ENCODE measurements around the gene PRDM16.

Gene PRDM16

GRCh38 chr1:3481046-3481445, 412.0 kb downstream of the PRDM16 start:
- TF ChIP-seq, protein P1, sequence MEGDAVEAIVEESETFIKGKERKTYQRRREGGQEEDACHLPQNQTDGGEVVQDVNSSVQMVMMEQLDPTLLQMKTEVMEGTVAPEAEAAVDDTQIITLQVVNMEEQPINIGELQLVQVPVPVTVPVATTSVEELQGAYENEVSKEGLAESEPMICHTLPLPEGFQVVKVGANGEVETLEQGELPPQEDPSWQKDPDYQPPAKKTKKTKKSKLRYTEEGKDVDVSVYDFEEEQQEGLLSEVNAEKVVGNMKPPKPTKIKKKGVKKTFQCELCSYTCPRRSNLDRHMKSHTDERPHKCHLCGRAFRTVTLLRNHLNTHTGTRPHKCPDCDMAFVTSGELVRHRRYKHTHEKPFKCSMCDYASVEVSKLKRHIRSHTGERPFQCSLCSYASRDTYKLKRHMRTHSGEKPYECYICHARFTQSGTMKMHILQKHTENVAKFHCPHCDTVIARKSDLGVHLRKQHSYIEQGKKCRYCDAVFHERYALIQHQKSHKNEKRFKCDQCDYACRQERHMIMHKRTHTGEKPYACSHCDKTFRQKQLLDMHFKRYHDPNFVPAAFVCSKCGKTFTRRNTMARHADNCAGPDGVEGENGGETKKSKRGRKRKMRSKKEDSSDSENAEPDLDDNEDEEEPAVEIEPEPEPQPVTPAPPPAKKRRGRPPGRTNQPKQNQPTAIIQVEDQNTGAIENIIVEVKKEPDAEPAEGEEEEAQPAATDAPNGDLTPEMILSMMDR (IDR thresholded peaks at IDR 0.05; ENCODE audit: borderline replicate concordance, control extremely low read depth, extremely low read depth, insufficient read depth, missing control alignments): no peak
- in situ Hi-C loops (cut with MboI; ENCODE audit: low sequenced_read_pairs, unreplicated experiment): no loop called here
- no peak for DNase-seq (ENCODE audit: low spot score)

GRCh38 chr1:3481836-3482375, 412.9 kb downstream of the PRDM16 start:
- in situ Hi-C loops (cut with MboI; ENCODE audit: low sequenced_read_pairs, unreplicated experiment): no loop called here
- DNase-seq (ENCODE audit: low spot score): no peak
- TF ChIP-seq, protein P1 (IDR thresholded peaks at IDR 0.05; ENCODE audit: borderline replicate concordance, control extremely low read depth, extremely low read depth, insufficient read depth, missing control alignments): no peak

DNA sequence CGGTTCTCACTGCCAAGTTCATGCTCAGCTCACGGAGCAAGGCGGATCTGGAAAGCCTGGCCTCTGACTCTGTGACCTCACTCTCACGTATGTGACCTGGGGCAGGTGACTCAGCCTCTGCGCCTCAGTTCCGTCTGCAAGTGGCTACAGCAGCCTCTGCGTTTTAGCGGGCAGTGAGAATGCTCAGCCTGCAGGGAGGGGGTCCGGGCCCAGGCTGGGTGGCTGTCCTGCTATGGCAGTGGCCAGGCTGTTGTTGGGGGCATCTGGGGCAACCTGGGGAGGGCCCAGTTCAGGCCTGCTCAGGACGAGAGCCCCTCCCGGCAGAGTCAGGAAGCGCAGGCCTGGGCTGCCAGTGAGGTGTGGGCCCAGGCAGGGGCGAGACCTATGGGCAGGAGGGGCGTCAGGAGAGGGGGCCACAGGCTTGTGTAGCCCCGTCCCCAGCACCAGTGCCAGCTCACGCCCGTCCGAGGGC, 413.4 kb downstream of the PRDM16 start:
- DNase-seq (ENCODE audit: low spot score): peak; percentile 65
- TF ChIP-seq, protein P1 (IDR thresholded peaks at IDR 0.05; ENCODE audit: borderline replicate concordance, control extremely low read depth, extremely low read depth, insufficient read depth, missing control alignments): no peak
- in situ Hi-C loops (cut with MboI; ENCODE audit: low sequenced_read_pairs, unreplicated experiment): no loop called here

DNA sequence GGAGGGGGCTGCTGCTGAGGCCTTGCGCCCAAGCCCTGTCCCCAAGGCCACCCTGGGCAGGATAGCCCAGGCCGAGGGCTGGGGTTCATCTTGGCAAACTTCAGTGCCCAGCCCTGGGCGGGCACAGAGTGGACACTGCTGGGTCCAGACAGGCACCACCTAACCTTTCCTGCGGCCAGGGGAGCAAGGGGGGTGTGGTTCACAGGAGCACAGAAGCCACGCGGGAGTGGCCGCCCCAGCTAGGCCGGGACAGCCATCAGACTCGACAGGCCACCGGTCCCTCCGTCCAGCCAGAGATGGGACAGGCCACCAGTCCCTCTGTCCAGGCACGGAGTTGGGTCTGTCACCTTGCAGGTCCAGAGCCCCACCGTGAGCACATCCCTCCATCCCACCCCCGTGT, 414.4 kb downstream of the PRDM16 start:
- in situ Hi-C loops (cut with MboI; ENCODE audit: low sequenced_read_pairs, unreplicated experiment): no loop called here
- no peak for DNase-seq (ENCODE audit: low spot score)
- TF ChIP-seq, protein P1 (IDR thresholded peaks at IDR 0.05; ENCODE audit: borderline replicate concordance, control extremely low read depth, extremely low read depth, insufficient read depth, missing control alignments): no peak

DNA sequence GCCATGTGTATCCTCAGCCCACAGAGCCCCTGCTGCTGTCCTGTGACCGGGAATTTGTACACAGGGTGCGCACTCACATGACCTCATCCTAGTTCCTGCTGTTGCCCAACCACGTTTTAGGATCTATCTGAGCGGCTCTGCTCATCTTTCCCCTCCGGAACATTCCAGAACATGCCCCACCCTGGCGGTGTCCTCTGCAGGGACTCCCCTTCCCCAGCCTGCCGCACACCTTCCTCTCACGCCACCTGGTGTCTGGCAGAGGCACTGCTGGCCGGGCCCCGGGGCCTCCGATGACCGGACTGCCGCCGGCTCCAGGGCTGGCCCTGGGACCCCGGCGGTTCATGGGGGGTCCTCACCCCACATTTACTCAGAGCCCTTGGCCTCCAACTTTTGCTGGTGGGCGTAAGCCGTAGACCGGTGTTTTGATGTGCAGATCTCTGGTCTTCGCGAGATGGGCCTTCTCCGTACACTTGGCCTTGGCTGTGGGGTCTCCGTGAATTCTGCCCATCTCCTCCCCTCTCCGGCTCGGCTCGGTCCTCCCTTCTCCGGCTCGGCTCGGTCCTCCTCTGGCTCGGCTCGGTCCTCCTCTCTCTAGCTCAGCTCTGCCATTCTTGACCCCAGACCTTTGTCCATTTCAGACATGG, 414.9 kb downstream of the PRDM16 start:
- TF ChIP-seq, protein P1 (IDR thresholded peaks at IDR 0.05; ENCODE audit: borderline replicate concordance, control extremely low read depth, extremely low read depth, insufficient read depth, missing control alignments): peak; percentile 85
- in situ Hi-C loops (cut with MboI; ENCODE audit: low sequenced_read_pairs, unreplicated experiment): no loop called here
- peak; percentile 85 for DNase-seq (ENCODE audit: low spot score)

- TF ChIP-seq, protein P1 (IDR thresholded peaks at IDR 0.05; ENCODE audit: borderline replicate concordance, control extremely low read depth, extremely low read depth, insufficient read depth, missing control alignments): no peak
- in situ Hi-C loops (cut with MboI; ENCODE audit: low sequenced_read_pairs, unreplicated experiment): no loop called here
- no peak for DNase-seq (ENCODE audit: low spot score)
Measured at GRCh38 chr1:3485016-3485415, 416.0 kb downstream of the PRDM16 start.
